ENCODE measurements around the gene HECW1. TPM values are rescaled to one million over a fixed set of nuclear protein-coding genes. Genes with fewer than 3 reads are reported as not detected.

Gene HECW1
- polyA plus RNA-seq, 3 donors, result 6.6 to 7.0 (median 6.7) TPM

GRCh38 chr7:43138710-43139109, 26.3 kb downstream of the HECW1 start:
- DNase-seq (ENCODE audit: extremely low read depth in 1 of 11, low read depth in 9 of 11, low spot score in 4 of 11), result no peak

DNA sequence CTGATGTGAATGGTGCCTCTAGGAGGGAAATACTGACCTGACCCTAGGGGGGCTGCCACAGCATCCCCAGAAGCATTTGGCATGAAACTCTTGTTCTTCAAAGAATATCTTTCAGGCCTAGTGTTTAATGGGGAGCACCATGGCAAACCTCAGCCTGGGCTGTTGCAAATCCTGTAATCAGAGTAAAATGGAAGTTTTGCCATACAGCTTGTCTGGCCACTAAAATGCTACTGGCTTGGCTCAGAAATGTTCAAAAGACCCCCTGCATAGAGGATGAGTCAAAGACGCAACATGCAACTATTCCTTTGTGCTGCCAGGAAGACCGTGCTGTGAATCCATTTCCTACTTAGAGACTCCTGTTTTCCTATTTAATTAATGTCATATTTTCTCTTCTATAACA, 26.7 kb downstream of the HECW1 start:
- DNase-seq (ENCODE audit: extremely low read depth in 1 of 11, low read depth in 9 of 11, low spot score in 4 of 11), result no peak

DNA sequence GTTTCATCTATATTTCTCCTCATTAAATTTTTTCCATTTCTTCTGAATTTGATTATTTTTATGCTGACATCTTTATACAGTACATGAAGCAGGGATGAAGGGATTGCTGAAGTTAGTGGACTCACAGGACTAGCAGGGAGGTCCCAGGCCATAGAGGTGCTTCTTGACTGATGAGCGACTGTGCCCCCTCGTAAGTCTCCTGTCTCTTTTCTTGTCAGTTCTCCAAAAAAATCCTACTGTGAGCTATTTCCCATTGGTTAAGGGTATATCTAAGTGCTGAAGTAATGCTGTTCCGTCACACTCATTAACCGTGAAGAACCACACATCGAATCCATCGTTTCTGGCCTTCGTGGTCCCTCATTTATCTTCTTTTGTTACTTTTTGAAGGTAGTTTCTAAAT, 27.7 kb downstream of the HECW1 start:
- no peak for DNase-seq (ENCODE audit: extremely low read depth in 1 of 11, low read depth in 9 of 11, low spot score in 4 of 11)

DNA sequence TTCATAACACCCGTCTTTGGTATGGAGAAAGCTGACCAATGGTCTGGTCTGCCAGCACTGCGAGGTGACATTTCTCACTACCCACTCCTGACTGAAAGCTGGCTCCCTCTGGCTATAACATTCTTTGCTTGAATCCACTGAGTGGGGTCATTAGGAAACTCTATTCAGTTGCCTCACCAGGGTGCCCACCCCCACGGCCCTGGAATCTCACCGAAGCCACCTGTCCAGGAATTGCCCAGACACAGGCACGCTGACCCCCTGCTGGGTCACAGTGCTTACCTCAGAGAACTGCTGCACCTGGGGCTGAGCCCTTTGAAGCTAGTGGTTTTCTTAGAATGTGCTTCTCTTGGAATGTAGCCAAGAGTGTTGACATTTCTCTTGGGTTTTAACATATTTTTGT, 28.6 kb downstream of the HECW1 start:
- DNase-seq (ENCODE audit: extremely low read depth in 1 of 11, low read depth in 9 of 11, low spot score in 4 of 11), result no peak

DNA sequence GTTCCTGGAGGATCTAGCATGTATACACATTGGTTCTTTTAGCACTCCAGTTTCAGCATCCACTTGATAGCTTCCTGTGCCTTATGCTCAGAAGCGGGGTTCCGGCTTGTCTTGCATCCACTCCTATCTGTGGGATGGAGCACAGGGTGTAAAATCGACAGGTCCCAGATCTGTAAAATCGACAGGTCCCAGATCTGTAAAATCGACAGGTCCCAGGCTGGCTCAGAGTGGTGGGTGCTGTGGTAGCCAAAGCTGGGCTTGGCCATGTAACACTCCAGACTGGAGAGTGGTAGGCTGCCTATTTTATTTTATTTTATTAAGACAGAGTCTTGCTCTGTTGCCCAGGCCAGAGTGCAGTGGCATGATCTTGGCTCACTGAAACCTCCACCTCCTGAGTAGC, 30.3 kb downstream of the HECW1 start:
- DNase-seq (ENCODE audit: extremely low read depth in 1 of 11, low read depth in 9 of 11, low spot score in 4 of 11), result no peak

DNA sequence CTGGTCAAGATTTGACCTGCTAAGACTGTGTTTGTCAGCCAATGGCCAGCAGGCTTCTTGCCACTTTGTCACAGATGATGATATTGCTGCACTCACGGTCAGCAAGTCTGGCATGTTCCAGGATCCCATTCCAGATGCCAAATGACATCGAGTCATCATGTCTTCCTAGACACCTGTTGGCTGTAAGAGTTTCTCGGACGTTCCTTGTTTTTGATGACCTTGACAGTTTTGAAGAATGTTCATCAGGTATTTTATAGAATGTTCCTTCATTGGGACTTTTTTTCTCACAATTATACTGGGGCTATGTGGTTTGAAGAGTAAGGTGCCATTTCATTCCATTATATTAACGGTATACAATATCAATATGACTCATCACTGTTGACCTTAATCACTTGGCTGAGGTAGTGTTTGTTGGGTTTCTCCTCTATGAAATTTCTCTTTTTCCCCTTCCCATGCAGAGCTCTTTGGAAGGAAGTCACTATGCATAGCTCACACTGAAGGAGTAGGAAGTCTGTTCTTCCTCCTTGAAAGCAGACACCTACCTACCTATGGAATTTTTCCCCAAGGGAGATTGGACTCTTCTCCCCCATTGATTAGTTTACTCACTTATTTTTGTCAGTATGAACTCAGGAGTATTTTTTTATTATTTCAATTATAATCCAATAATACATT, 31.6 kb downstream of the HECW1 start:
- DNase-seq (ENCODE audit: extremely low read depth in 1 of 11, low read depth in 9 of 11, low spot score in 4 of 11), result no peak

- no peak for DNase-seq (ENCODE audit: extremely low read depth in 1 of 11, low read depth in 9 of 11, low spot score in 4 of 11)
These were observed 35.8 kb downstream of the HECW1 start for GRCh38 chr7:43148161-43148731.

DNA sequence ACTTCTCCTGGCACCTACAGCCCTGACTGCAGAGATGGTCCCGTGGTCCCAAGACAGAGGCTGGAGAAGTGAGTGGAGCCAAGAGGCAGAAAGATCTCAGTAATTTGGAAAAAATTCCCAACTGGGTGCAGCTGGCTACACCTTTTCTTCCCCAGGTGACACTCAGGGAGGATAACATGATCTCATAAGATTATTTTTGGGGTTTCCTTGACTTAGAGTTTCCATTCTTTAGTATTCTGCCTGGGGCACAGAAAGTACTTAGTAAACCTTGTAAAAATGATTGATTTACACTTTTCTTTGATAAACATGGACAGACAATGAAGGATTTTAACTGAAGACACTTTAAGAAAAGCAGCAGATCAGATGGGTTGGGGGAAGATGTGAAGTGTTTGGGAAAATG, 38.6 kb downstream of the HECW1 start:
- DNase-seq (ENCODE audit: extremely low read depth in 1 of 11, low read depth in 9 of 11, low spot score in 4 of 11), result no peak

DNA sequence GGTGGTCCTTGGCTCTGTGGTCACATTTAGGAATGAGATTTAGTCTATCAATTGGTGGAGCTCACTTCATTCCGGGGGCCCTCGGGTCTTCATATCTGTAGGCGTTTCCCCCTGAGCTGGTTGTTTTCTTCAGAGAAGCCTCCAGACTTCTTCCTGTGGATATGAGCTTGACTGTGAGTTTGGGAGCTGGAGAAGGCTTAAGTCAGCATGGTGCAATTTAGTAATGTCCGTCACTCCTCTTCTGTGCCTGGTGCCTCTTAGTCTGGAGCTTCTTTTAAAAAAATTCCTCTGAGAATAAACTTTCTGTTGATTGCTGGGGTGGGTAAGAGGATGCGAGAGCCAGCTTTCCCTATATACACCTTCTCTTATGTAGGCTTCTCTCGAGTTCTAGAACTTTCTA, 40.2 kb downstream of the HECW1 start:
- no peak for DNase-seq (ENCODE audit: extremely low read depth in 1 of 11, low read depth in 9 of 11, low spot score in 4 of 11)

GRCh38 chr7:43155636-43156035, 43.2 kb downstream of the HECW1 start:
- no peak for DNase-seq (ENCODE audit: extremely low read depth in 1 of 11, low read depth in 9 of 11, low spot score in 4 of 11)

GRCh38 chr7:43163885-43164284, 51.4 kb downstream of the HECW1 start:
- no peak for DNase-seq (ENCODE audit: extremely low read depth in 1 of 11, low read depth in 9 of 11, low spot score in 4 of 11)

- DNase-seq (ENCODE audit: extremely low read depth in 1 of 11, low read depth in 9 of 11, low spot score in 4 of 11), result no peak
These were observed 52.3 kb downstream of the HECW1 start for GRCh38 chr7:43164757-43165156.

DNA sequence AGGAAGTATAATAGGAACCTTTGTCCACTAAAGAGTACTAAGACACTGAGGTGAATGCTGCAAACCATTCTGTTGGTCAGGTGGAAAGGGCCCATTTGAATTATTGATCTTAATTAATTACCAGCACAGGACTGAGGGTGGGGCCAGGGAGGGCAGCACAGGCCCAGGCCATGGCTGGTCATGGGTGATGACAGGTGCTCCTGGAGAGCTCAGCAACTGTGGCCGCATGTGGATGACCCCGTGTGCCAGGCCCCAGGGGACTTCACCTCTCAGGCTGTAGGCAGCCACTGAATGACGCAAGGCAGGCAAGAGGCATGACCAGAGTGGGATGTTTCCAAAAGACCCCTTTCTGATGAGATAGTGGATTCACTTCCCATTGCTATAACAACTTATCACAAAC, 54.2 kb downstream of the HECW1 start:
- no peak for DNase-seq (ENCODE audit: extremely low read depth in 1 of 11, low read depth in 9 of 11, low spot score in 4 of 11)

- no peak for DNase-seq (ENCODE audit: extremely low read depth in 1 of 11, low read depth in 9 of 11, low spot score in 4 of 11)
These were observed 56.6 kb downstream of the HECW1 start for GRCh38 chr7:43169076-43169475.

DNA sequence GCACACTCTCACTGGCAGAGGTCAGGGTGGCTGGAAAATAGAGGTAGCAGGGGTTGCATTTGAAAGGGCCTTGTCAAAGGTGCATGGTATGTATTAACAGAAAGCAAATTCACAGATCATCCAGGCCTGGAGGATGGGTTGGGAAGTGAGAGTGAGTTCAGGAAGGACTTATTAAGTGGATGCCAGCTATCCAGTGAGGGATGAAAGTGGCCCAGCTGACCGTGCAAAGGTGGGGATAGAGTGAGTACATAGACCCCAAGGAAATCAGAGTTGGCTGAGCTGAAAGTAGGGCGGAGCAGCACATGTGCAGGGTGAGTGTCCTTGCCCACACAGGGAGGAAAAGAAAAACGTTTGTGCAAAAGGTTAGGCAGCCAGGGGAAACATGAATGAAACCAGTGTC, 58.1 kb downstream of the HECW1 start:
- DNase-seq (ENCODE audit: extremely low read depth in 1 of 11, low read depth in 9 of 11, low spot score in 4 of 11), result peak in 1 of 11 donors; percentile 41

DNA sequence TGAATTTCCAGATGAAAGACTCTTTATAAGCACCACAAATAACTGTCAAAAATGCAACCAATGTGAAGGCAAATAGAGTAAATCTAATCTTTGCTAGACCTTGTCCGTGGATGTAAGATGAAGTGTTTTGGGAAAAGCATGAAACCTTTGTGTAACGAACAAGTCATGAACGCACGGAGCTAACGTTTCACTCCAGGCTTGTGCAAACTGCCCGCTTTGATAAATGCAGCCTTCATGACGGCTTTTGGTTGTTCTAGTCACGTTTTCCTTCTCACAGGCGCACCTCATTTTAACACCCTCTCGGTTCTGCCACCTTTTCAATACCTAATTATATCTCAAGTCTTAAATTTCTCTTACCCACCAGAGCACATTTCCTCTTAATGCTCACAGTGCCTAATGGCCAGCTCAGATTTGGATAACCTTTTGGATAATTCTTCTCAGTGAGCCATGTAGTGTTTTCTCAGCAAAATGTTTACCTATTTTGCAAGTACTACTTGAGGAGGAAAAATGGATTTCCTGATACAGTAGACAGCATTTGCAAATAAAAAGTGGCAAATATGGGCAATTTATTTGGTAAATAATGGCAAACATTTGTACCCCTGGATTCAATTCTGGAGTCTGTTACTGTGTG, 63.2 kb downstream of the HECW1 start:
- no peak for DNase-seq (ENCODE audit: extremely low read depth in 1 of 11, low read depth in 9 of 11, low spot score in 4 of 11)

- no peak for DNase-seq (ENCODE audit: extremely low read depth in 1 of 11, low read depth in 9 of 11, low spot score in 4 of 11)
These were observed 66.9 kb downstream of the HECW1 start for GRCh38 chr7:43179393-43179792.

DNA sequence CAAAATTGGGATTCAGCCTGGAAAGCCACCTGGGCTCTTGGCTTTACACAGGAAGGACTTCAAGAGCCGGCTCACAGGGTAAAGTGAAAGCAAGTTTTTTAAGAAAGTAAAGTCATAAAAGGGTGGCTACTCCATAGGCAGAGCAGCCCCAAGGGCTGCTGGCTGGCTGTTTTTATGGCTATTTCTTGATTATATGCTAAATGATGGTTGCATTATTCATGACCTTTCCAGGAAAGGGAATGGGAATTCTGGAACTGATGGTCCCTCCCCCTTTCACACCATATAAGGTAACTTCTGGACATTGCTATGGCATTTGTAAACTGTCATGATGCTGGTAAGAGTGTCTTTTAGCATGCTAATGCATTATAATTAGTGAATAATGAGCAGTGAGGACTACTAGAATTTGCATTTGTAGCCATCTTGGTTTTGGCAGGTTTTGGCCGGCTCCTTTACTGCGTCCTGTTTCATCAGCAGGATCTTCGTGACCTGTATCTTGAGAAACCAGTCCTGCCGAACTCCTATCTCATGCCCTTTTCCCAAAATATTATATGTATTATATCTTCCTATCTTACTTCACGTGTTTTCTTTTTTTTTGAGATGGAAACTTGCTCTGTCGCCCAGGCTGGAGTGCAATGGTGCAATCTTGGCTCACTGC, 80.5 kb downstream of the HECW1 start:
- no peak for DNase-seq (ENCODE audit: extremely low read depth in 1 of 11, low read depth in 9 of 11, low spot score in 4 of 11)

DNA sequence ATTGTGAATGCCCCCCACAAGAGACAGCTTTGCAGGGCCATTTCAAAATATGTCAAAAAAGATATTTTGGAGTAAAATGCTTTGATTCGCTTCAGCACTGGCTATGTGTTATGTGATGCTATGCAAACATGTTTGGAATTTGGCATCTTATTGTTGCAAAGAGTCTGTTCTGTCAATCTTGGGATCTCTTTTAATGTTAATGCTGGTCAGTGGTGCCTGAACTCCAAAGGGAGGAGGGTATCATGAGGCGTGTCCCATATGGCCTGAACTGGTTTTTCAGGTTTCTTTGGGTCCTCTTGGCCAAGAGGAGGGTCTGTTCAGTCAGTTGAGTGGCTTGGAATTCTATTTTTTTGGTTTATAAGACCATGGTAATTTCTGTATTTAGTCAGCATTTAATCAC, 81.4 kb downstream of the HECW1 start:
- DNase-seq (ENCODE audit: extremely low read depth in 1 of 11, low read depth in 9 of 11, low spot score in 4 of 11), result peak in 7 of 11 donors; percentile 17 to 66 (median 31)

- DNase-seq (ENCODE audit: extremely low read depth in 1 of 11, low read depth in 9 of 11, low spot score in 4 of 11), result no peak
These were observed 82.8 kb downstream of the HECW1 start for GRCh38 chr7:43195256-43195655.

Data from renal cortex interstitium (tissue), 11 donors.